Activated CD4-positive, alpha-beta memory T cell treated with anti-CD3 and anti-CD28 coated beads, Interleukin-2, amount 10 ng/mL, durations not matched to agents 7 days and 5 days (primary cell): ENCODE data around the gene ZNF524. TPM values are rescaled to one million over a fixed set of nuclear protein-coding genes. Genes with fewer than 3 reads are reported as not detected.
A peak's percentile ranks its signal among the peaks of the same experiment; 100 is the strongest.

Experiments
- CTCF ChIA-PET: fragments of 350-600 bp; sonication (Branson Sonifier 250); formaldehyde crosslinking; loops from one replicate; lab custom pipeline; 2021; ENCODE audit warnings: antibody characterized with exemption, inconsistent platforms; lab: Charles Lee
- POLR2A ChIA-PET: fragments of 350-600 bp; sonication (Branson Sonifier 250); formaldehyde crosslinking; loops from one replicate; lab custom pipeline; 2021; ENCODE audit warnings: antibody characterized with exemption; lab: Charles Lee
- DNase-seq: peaks from one replicate; pipeline ENCODE4 v3.0.0-alpha.2; 2020
- H3K27ac Mint-ChIP-seq: one replicate; pipeline ENCODE4 v1.8.0; 2021; ENCODE audit warnings: mild to moderate bottlenecking, mixed read lengths
- H3K27me3 Mint-ChIP-seq: one replicate; pipeline ENCODE4 v1.8.0; 2021; ENCODE audit warnings: mixed read lengths
- H3K36me3 Mint-ChIP-seq: one replicate; pipeline ENCODE4 v1.8.0; 2021; ENCODE audit warnings: low read depth, mixed read lengths
- H3K4me1 Mint-ChIP-seq: one replicate; pipeline ENCODE4 v1.8.0; 2021; ENCODE audit warnings: mixed read lengths
- H3K4me3 Mint-ChIP-seq: one replicate; pipeline ENCODE4 v1.8.0; 2021; ENCODE audit warnings: mild to moderate bottlenecking, mixed read lengths
- H3K9me3 Mint-ChIP-seq: one replicate; pipeline ENCODE4 v1.8.0; 2021; ENCODE audit warnings: mixed read lengths
- total RNA-seq, 2 experiments: library from RNA; stranded (reverse); gene quantifications; one replicate each; pipeline ENCODE4 v1.2.3, GENCODE V29; 2021

Gene ZNF524
- total RNA-seq, 2 experiments from 2014 or later: 35.4 to 37.3 TPM

DNA sequence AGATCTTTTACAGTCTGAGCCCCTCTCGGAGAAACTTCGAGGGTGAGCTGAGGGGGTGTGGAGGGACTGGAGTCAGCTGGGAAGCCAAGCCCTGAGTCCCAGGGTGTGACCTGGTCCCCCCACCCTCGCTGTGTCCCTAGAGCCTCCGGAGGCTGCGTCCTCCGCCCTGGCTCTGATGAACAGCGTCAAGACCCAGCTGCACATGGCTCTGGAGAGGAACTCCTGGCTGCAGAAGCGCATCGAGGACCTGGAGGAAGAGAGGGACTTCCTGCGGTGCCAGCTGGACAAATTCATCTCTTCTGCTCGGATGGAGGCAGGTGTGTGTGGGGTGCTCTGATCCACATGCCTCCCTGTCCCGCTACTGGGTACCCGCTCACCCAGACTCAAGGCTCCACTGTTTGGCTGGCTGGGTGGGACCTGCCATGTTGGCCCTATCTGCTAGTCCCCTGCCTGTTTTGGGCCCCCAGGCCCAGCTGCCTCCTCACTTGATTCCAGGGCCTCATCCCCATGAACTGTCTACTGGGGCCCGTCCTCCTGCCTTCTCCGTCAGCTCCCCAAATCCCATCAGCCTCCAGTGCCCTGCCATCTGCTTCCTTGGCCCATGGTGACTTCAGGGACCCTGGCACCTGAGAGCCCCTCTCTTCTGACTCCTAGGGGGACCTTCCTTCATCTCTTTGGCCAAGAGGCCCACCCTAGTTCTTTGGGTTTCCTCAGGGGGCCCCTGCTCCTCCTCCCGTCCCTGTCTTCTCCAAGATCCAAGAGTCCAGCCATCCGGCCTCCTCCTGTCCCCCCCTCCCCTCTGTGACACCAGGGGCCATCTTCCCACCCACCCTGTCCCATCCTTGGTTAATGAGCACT, 49.4 kb downstream of the ZNF524 start:
- no peaks in the 10 kb centered on the region for H3K9me3 Mint-ChIP-seq
- no peak for DNase-seq
- peaks cover 29% of the 10 kb centered on the region for H3K4me1 Mint-ChIP-seq
- ChIA-PET CTCF (no interaction called here), POLR2A (interaction anchor here (1.7 kb wide), 3 partner anchors 11 to 50 kb away, joined by 4 to 7 read pairs (median 4); partner anchors contain the start of gene FIZ1)
- H3K27me3 Mint-ChIP-seq: no peaks in the 10 kb centered on the region
- peaks cover 12% of the 10 kb centered on the region for H3K36me3 Mint-ChIP-seq
- H3K27ac Mint-ChIP-seq: no peak overlapping the region
- H3K4me3 Mint-ChIP-seq: peak overlapping the region; percentile 49

DNA sequence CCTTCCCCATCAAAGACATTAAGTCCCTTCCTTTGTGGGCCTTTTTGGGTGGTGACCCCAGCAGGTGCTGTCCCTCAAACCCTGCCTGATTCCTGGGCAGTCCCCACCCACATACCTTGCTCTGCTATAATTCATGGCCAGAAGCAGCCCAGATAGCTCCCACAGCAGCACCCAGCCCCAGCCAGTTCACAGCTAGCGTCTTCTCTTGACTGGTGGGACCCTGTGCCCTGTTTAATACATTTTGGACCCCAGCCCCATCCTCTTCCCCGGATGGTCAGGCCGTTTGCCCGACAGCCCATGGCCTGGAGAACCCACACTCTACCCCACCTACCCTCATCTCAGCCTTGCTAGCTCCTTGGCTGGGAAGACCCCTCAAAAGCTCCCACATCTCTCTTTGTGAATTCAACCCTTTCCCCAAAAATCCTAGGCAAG, 50.1 kb downstream of the ZNF524 start:
- Mint-ChIP-seq H3K27ac (no peak overlapping the region), H3K27me3 (no peaks in the 10 kb centered on the region), H3K4me1 (peaks cover 26% of the 10 kb centered on the region), H3K36me3 (peaks cover 12% of the 10 kb centered on the region), H3K9me3 (no peaks in the 10 kb centered on the region), H3K4me3 (no peak overlapping the region)
- ChIA-PET POLR2A (interaction anchor here (1.7 kb wide), 1 partner anchor 51 kb away, joined by 4 read pairs; the partner anchor contains the start of gene FIZ1), CTCF (no interaction called here)
- no peak for DNase-seq

DNA sequence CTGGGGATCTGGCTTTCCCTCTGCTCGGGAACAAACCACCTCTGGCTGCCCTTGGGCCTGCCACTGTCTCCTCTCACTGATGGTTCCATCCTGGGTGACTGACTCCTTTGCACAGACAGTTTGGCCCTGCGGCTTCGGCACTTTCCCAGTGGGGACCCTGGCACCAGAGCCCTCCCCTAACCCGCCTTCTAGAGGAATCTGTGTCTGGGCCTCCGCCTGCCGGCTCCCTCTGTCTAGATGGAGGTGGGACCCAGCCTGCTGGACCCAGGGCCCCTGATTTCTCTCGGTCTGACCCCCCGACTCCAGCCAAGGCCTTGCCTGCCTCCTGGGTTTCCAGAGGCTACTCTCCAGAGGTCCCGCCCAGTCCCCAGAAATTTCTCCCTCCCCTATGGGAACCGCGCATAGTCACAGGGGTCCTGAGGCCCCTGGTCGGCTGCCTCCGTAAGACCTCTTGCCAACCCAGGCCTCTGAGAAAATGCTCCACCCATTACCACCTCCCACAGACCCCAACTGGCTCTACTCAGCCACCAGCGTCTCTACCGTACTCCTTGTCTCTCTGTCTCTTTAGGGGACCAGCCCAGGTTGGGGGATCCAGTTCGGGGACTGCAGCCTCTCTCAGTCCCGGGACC, 50.6 kb downstream of the ZNF524 start:
- no peak for DNase-seq
- Mint-ChIP-seq H3K27ac (no peak overlapping the region), H3K27me3 (no peaks in the 10 kb centered on the region), H3K36me3 (peaks cover 12% of the 10 kb centered on the region), H3K4me3 (no peak overlapping the region), H3K4me1 (peaks cover 22% of the 10 kb centered on the region), H3K9me3 (no peaks in the 10 kb centered on the region)
- CTCF ChIA-PET: no interaction called here
- POLR2A ChIA-PET: no interaction called here

DNA sequence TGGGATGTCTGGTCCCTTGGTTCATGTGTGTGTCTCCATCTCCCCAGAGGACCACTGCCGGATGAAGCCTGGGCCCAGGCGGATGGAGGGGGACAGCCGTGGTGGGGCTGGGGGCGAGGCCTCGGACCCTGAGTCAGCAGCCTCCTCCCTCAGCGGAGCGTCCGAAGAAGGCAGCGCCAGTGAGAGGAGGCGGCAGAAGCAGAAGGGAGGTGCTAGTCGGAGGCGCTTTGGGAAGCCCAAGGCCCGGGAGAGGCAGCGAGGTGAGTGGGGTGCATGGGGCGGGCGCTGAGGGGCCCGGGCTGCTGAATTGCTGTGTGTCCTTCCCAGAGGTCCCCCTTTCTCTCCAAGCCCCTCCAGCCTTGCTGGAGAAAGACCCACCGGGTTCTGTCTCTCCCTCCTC, 51.1 kb downstream of the ZNF524 start:
- Mint-ChIP-seq H3K27ac (no peak overlapping the region), H3K9me3 (no peaks in the 10 kb centered on the region), H3K4me3 (no peak overlapping the region), H3K4me1 (peaks cover 27% of the 10 kb centered on the region), H3K36me3 (peaks cover 16% of the 10 kb centered on the region), H3K27me3 (no peaks in the 10 kb centered on the region)
- DNase-seq: no peak
- ChIA-PET POLR2A (no interaction called here), CTCF (no interaction called here)

DNA sequence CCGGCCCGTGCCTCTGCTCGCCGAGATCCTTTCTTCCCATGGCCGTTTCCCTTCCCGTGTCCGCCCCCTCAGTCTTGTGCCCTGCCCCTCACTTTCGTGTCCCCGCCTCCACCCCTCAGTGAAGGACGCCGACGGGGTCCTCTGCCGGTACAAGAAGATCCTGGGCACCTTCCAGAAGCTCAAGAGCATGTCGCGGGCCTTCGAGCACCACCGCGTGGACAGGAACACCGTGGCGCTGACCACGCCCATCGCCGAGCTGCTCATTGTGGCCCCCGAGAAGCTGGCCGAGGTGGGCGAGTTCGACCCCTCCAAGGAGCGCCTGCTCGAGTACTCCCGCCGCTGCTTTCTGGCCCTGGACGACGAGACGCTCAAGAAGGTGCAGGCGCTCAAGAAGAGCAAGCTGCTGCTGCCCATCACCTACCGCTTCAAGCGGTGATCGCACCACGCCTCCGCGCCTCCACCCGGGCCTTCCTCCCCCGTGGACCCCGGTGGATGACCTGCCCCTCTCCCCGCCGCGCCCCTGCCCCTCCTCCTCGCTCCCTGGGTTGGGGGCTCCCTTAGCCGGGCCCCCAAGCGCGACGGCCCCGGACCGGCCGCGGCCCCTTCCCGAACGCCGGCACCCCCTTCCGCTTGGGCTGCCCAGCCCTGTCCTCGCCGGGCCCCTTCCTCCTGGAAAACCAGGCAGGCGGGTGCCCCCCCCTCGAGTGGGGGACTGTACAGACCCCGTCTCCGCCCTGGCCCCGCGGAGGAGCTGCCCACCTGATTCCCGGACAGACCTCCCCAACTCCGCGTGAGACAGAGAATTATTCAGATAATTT, 52.4 kb downstream of the ZNF524 start:
- peak overlapping the region; percentile 24 for H3K4me3 Mint-ChIP-seq
- ChIA-PET POLR2A (interaction anchor here (0.6 to 2.5 kb wide), 3 partner anchors 10 to 21 kb away, joined by 3 to 23 read pairs (median 3); partner anchors contain the start of gene ZNF581), CTCF (interaction anchor here (0.7 to 3.0 kb wide), 11 partner anchors 8 to 572 kb away, joined by 3 to 25 read pairs (median 4); partner anchors contain the start of genes FIZ1, ZNF524, ZNF581 and ZNF865)
- H3K4me1 Mint-ChIP-seq: peaks cover 35% of the 10 kb centered on the region
- H3K27me3 Mint-ChIP-seq: no peaks in the 10 kb centered on the region
- no peaks in the 10 kb centered on the region for H3K9me3 Mint-ChIP-seq
- no peak for DNase-seq
- no peak overlapping the region for H3K27ac Mint-ChIP-seq
- H3K36me3 Mint-ChIP-seq: peaks cover 22% of the 10 kb centered on the region

Other genes starting within 250 kb of the ZNF524 start
- gene COX6B2, start 245.6 kb upstream of the ZNF524 start, total RNA-seq: 1 to 10 TPM in 1 of 2 experiments, under 1 TPM in 1; 0.83 to 2.0 TPM
- gene GARIN5B, start 237.0 kb upstream of the ZNF524 start, total RNA-seq: not detected
- under 1 TPM in 1 of 2 experiments, not detected in 1; 0.48 TPM for gene IL11, start 229.8 kb upstream of the ZNF524 start, total RNA-seq
- not detected for gene TMEM190, start 223.5 kb upstream of the ZNF524 start, total RNA-seq
- gene TMEM238, start 216.0 kb upstream of the ZNF524 start, total RNA-seq: 10 to 100 TPM; 19.2 to 19.3 TPM
- gene RPL28, start 214.4 kb upstream of the ZNF524 start, total RNA-seq: 1,000 to 10,000 TPM; 3,004 to 3,026 TPM
- gene UBE2S, start 192.5 kb upstream of the ZNF524 start, total RNA-seq: 100 to 1,000 TPM; 277 to 284 TPM
- not detected for gene SHISA7, start 157.0 kb upstream of the ZNF524 start, total RNA-seq
- gene ISOC2, start 138.6 kb upstream of the ZNF524 start, total RNA-seq: 10 to 100 TPM; 14.5 to 16.7 TPM
- gene C19orf85, start 135.5 kb upstream of the ZNF524 start, total RNA-seq: not detected
- gene ZNF628, start 123.7 kb upstream of the ZNF524 start, total RNA-seq: 1 to 10 TPM; 6.7 to 9.1 TPM
- gene NAT14, start 115.1 kb upstream of the ZNF524 start, total RNA-seq: 10 to 100 TPM; 11.9 to 12.0 TPM
- gene SSC5D, start 111.9 kb upstream of the ZNF524 start, total RNA-seq: under 1 TPM; 0.15 to 0.18 TPM
- not detected for gene SBK2, start 63.2 kb upstream of the ZNF524 start, total RNA-seq
- gene SBK3, start 54.7 kb upstream of the ZNF524 start, total RNA-seq: not detected
- 1 to 10 TPM; 6.4 to 6.6 TPM for gene ZNF579, start 19.4 kb upstream of the ZNF524 start, total RNA-seq
- gene FIZ1, start 771 bp upstream of the ZNF524 start, total RNA-seq: 10 to 100 TPM; 10.9 to 11.7 TPM
- 10 to 100 TPM; 15.3 to 15.4 TPM for gene ZNF865, start 5.4 kb downstream of the ZNF524 start, total RNA-seq
- 1 to 10 TPM; 6.4 to 7.4 TPM for gene ZNF784, start 24.3 kb downstream of the ZNF524 start, total RNA-seq
- 10 to 100 TPM; 35.7 to 39.7 TPM for gene ZNF580, start 40.7 kb downstream of the ZNF524 start, total RNA-seq
- gene ZNF581, start 43.4 kb downstream of the ZNF524 start, total RNA-seq: 10 to 100 TPM; 26.6 to 30.1 TPM
- 1 to 10 TPM; 3.7 to 3.8 TPM for gene CCDC106, start 47.9 kb downstream of the ZNF524 start, total RNA-seq
- 100 to 1,000 TPM; 204 to 213 TPM for gene U2AF2, start 54.7 kb downstream of the ZNF524 start, total RNA-seq
- gene EPN1, start 74.9 kb downstream of the ZNF524 start, total RNA-seq: 10 to 100 TPM; 63.9 to 64.5 TPM
- gene NLRP9, start 138.1 kb downstream of the ZNF524 start, total RNA-seq: not detected
- not detected for gene RFPL4A, start 158.8 kb downstream of the ZNF524 start, total RNA-seq
- not detected for gene RFPL4AL1, start 168.8 kb downstream of the ZNF524 start, total RNA-seq
- gene NLRP11, start 231.7 kb downstream of the ZNF524 start, total RNA-seq: not detected
- gene NLRP4, start 236.3 kb downstream of the ZNF524 start, total RNA-seq: not detected